HL-60 (cell line): ENCODE measurements around the gene TGM2.

Source experiments
- GABPA ChIP-seq: IDR thresholded peaks from 2 replicates; pipeline ENCODE4 v1.6.1; 2012; ENCODE audit warnings: low read depth
- POLR2AphosphoS5 ChIP-seq: IDR thresholded peaks from 2 replicates; pipeline ENCODE4 v1.6.1; 2012; ENCODE audit warnings: low read depth
- TF ChIP-seq, protein P1 (sequence below): IDR thresholded peaks from one replicate; pipeline ENCODE4 v1.5.1; 2011; ENCODE audit warnings: low read length, control low read depth, inconsistent platforms; ENCODE audit not compliant: insufficient read depth

DNA sequence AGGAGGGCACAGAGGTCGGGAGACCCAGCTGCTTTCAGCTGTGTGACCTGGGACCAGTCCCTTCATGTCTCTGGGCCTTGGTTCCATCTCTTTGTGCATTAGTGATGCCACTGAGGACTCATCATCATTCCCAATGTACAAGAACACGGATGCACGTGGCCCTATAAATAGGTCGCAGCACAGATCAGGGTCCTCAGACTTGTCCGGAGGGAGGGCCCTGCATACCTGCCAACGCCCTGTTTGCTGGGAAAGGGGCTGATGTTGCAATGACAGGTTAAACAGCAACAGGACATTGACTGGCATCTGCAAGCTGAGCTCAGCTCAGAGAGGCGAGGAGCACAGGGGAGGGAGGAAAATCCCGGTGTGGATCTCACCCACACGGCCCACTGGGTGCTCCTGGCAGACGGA, 21.8 kb downstream of the TGM2 start:
- TF ChIP-seq POLR2AphosphoS5 (no peak), GABPA (no peak)
- TF ChIP-seq, protein P1, sequence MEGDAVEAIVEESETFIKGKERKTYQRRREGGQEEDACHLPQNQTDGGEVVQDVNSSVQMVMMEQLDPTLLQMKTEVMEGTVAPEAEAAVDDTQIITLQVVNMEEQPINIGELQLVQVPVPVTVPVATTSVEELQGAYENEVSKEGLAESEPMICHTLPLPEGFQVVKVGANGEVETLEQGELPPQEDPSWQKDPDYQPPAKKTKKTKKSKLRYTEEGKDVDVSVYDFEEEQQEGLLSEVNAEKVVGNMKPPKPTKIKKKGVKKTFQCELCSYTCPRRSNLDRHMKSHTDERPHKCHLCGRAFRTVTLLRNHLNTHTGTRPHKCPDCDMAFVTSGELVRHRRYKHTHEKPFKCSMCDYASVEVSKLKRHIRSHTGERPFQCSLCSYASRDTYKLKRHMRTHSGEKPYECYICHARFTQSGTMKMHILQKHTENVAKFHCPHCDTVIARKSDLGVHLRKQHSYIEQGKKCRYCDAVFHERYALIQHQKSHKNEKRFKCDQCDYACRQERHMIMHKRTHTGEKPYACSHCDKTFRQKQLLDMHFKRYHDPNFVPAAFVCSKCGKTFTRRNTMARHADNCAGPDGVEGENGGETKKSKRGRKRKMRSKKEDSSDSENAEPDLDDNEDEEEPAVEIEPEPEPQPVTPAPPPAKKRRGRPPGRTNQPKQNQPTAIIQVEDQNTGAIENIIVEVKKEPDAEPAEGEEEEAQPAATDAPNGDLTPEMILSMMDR, result no peak
